Endodermal cell (in vitro differentiated cells): ENCODE measurements around the gene TRMT61A. TPM values are rescaled to one million over a fixed set of nuclear protein-coding genes. Genes with fewer than 3 reads are reported as not detected.

Experiments
- DNase-seq: peaks from one replicate; pipeline ENCODE4 v3.0.0-alpha.2; 2017
- H3K27ac ChIP-seq: 2 replicates; pipeline ENCODE4 v1.5.1; 2013; ENCODE audit warnings: mild to moderate bottlenecking, low read depth, low read length, moderate library complexity
- H3K27me3 ChIP-seq: 2 replicates; pipeline ENCODE4 v1.6.1; 2013; ENCODE audit warnings: mild to moderate bottlenecking, low read length, moderate library complexity; ENCODE audit not compliant: insufficient read depth, control insufficient read depth, poor library complexity, severe bottlenecking
- H3K36me3 ChIP-seq: 2 replicates; pipeline ENCODE4 v1.7.0; 2013; ENCODE audit warnings: mild to moderate bottlenecking, low read length, moderate library complexity; ENCODE audit not compliant: control insufficient read depth, insufficient read depth
- H3K4me1 ChIP-seq: one replicate; pipeline ENCODE4 v1.7.0; 2013; ENCODE audit warnings: low read length; ENCODE audit not compliant: control insufficient read depth, insufficient read depth
- H3K4me3 ChIP-seq: 2 replicates; pipeline ENCODE4 v1.5.1; 2013; ENCODE audit warnings: mild to moderate bottlenecking, low read length, moderate library complexity
- H3K9ac ChIP-seq: 2 replicates; pipeline ENCODE4 v1.6.1; 2013; ENCODE audit warnings: mild to moderate bottlenecking, low read length, moderate library complexity; ENCODE audit not compliant: poor library complexity, severe bottlenecking; ENCODE audit errors: extremely low read depth
- H3K9me3 ChIP-seq: 2 replicates; pipeline ENCODE4 v1.6.1; 2013; ENCODE audit warnings: mild to moderate bottlenecking, low read length, moderate library complexity; ENCODE audit not compliant: control insufficient read depth
- H3K27ac Mint-ChIP-seq: 2 replicates; pipeline ENCODE4 v1.8.0; 2020; ENCODE audit warnings: mixed read lengths
- H3K27me3 Mint-ChIP-seq: 2 replicates; pipeline ENCODE4 v1.8.0; 2021; ENCODE audit warnings: mild to moderate bottlenecking, mixed read lengths; ENCODE audit not compliant: insufficient read depth
- H3K36me3 Mint-ChIP-seq: 2 replicates; pipeline ENCODE4 v1.8.0; 2020; ENCODE audit warnings: low read depth, mixed read lengths
- H3K4me1 Mint-ChIP-seq: 2 replicates; pipeline ENCODE4 v1.8.0; 2020; ENCODE audit warnings: mixed read lengths
- H3K4me3 Mint-ChIP-seq: 2 replicates; pipeline ENCODE4 v1.8.0; 2020; ENCODE audit warnings: mild to moderate bottlenecking, moderate library complexity, mixed read lengths
- H3K9me3 Mint-ChIP-seq: 2 replicates; pipeline ENCODE4 v1.8.0; 2020; ENCODE audit warnings: mild to moderate bottlenecking, mixed read lengths
- CTCF ChIP-seq: fragments of 200-600 bp; sonication (generic); conservative IDR thresholded peaks from 2 replicates; pipeline ENCODE4 v1.5.0; 2021; ENCODE audit warnings: antibody characterized with exemption, mild to moderate bottlenecking
- WGBS, 2 experiments: methylation state at CpG; one replicate each; pipeline versions ENCODE4 v1.1.5 to v1.1.7; 2013; ENCODE audit warnings: missing lambda C conversion rate in 2 of 2, mixed read lengths in 1 of 2; ENCODE audit not compliant: insufficient coverage in 1 of 2, insufficient read length in 1 of 2; 5-methylcytosine and 5-hydroxymethylcytosine counted together
- total RNA-seq, 2 donors: library from RNA; stranded (reverse); fragmentation: NEBNext Ultra II Directional in 1 of 2; extraction: Animal tissue kit (Norgen Biotek cat#: 25700) in 1 of 2; gene quantifications; 2 replicates in 1 of 2; 3 replicates in 1 of 2; pipeline ENCODE4 v1.2.1, GENCODE V29; 2021

The TRMT61A gene
- total RNA-seq, 2 donors from 2014 or later: 7.4 to 7.9 TPM

GRCh38 chr14:103500148-103500990, 28.6 kb upstream of the TRMT61A start:
- no peaks in the 10 kb centered on the region for H3K9me3 ChIP-seq
- peak overlapping the region; percentile 75 for H3K27ac Mint-ChIP-seq
- 58 to 62% methylated on average over 4 to 17 of the region's 17 CpGs for WGBS, 2 experiments
- DNase-seq: peak; percentile 95
- H3K36me3 ChIP-seq: peaks cover 70% of the 10 kb centered on the region
- no peaks in the 10 kb centered on the region for H3K9me3 Mint-ChIP-seq
- peak; percentile 98 for TF ChIP-seq CTCF
- H3K27ac ChIP-seq: no peak overlapping the region
- H3K27me3 Mint-ChIP-seq: no peaks in the 10 kb centered on the region
- no peak overlapping the region for H3K4me3 Mint-ChIP-seq
- peaks cover 2% of the 10 kb centered on the region for H3K4me1 Mint-ChIP-seq
- H3K4me1 ChIP-seq: no peaks in the 10 kb centered on the region
- H3K4me3 ChIP-seq: no peak overlapping the region
- no peak overlapping the region for H3K9ac ChIP-seq
- H3K36me3 Mint-ChIP-seq: peaks cover 52% of the 10 kb centered on the region
- no peaks in the 10 kb centered on the region for H3K27me3 ChIP-seq

GRCh38 chr14:103501041-103501870, 27.7 kb upstream of the TRMT61A start:
- Mint-ChIP-seq H3K9me3 (no peaks in the 10 kb centered on the region), H3K4me3 (no peak overlapping the region), H3K27ac (peak overlapping the region; percentile 61), H3K36me3 (peaks cover 51% of the 10 kb centered on the region), H3K4me1 (peaks cover 2% of the 10 kb centered on the region), H3K27me3 (no peaks in the 10 kb centered on the region)
- Histone ChIP-seq H3K4me1 (no peaks in the 10 kb centered on the region), H3K9ac (no peak overlapping the region), H3K36me3 (peaks cover 69% of the 10 kb centered on the region), H3K27me3 (no peaks in the 10 kb centered on the region), H3K27ac (no peak overlapping the region), H3K4me3 (no peak overlapping the region), H3K9me3 (no peaks in the 10 kb centered on the region)
- TF ChIP-seq CTCF: no peak
- WGBS, 2 experiments: 94% methylated on average over 9 to 11 of the region's 11 CpGs
- DNase-seq: peak; percentile 40

GRCh38 chr14:103501921-103502669, 26.9 kb upstream of the TRMT61A start:
- Histone ChIP-seq H3K27ac (no peak overlapping the region), H3K9ac (no peak overlapping the region), H3K27me3 (no peaks in the 10 kb centered on the region), H3K4me1 (no peaks in the 10 kb centered on the region), H3K9me3 (no peaks in the 10 kb centered on the region), H3K4me3 (no peak overlapping the region), H3K36me3 (peaks cover 68% of the 10 kb centered on the region)
- no peaks in the 10 kb centered on the region for H3K27me3 Mint-ChIP-seq
- peak; percentile 15 for DNase-seq
- no peak overlapping the region for H3K27ac Mint-ChIP-seq
- H3K4me1 Mint-ChIP-seq: peaks cover 2% of the 10 kb centered on the region
- H3K36me3 Mint-ChIP-seq: peaks cover 55% of the 10 kb centered on the region
- no peaks in the 10 kb centered on the region for H3K9me3 Mint-ChIP-seq
- no peak for TF ChIP-seq CTCF
- no peak overlapping the region for H3K4me3 Mint-ChIP-seq
- 98% methylated on average over 4 to 9 of the region's 9 CpGs for WGBS, 2 experiments
